GM12872 (cell line): ENCODE results near the gene USB1.

Experiments
- CTCF ChIP-seq: IDR thresholded peaks from 3 replicates; pipeline ENCODE4 v1.5.1; 2011; ENCODE audit warnings: low read depth, mild to moderate bottlenecking, low read length, moderate library complexity; ENCODE audit not compliant: insufficient read depth

USB1 gene

DNA sequence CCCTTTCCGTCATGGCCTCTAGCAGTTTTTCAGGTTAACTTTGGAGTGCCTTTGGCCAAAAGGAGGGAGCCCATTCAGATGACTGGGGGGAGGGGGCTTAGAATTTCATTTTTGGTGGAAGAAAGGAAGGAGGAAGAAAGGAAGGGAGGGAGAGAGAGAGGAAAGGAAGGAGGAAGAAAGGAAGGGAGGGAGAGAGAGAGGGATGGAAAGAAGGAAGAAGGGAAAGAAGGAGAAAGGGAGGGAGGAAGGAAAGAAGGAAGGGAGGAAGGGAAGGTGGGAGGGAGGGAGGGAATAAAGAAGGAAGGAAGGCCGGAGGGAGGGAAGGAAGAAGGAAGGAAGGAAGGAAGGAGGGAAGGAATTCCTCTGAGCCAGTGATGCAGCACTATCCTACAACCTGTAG, 50.1 kb downstream of the USB1 start:
- TF ChIP-seq CTCF: no peak

DNA sequence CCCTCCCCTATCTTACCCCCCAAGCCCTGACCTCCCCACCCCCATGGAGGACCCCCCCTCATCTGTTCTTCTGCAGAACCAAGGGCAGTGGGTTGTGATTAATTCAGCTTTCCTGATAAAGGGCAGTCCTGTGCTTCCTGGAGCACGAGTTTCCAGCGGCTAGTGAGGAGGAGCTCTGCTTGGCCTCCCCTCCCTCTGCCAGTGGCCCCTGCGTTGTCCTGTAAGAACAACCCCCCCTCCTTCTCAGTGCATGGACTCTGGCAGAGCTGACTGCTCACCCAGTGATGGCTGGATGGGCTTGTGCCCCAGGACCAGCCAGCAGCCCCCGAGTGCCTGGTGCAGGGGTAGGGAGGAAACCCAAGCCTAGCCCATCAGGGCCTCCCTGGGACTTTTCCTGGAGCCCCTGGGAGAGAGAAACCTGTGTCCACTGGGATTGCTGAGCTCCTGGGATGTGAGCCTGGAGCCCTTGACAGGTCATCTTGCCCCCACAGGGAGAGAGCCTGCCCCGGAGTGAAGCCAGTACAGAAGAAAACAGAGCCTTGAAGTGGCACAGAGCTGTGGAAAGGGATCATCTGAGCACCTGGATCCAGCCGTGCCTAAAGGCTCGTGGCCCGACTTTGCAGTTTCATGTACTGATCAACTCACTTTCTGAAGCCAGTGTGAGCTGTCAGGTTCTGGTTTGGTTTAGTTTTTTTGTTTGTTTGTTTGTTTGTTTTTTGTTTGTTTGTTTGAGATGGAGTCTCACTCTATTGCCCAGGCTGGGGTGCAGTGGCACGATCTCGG, 50.8 kb downstream of the USB1 start:
- TF ChIP-seq CTCF: no peak

- no peak for TF ChIP-seq CTCF
Observed at GRCh38 chr16:58053682-58054005, 52.4 kb downstream of the USB1 start.

DNA sequence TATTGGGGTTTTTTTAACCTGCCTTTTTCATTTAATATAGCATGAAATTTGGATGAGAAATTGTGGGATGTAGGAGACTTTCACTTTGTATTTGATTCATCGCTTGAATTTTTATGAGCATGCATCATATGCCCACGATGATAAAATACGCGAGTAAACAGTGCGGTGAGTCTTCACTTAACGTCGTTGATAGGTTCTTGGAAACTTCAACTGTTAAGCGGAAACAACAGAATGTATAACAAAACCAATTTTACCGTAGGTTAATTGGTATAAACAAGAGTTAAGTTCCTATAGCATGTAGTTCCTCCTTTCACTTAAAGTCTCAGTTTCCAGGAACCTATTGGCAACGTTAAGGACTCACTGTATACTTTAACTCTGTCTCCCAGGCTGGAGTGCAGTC, 53.1 kb downstream of the USB1 start:
- no peak for TF ChIP-seq CTCF

DNA sequence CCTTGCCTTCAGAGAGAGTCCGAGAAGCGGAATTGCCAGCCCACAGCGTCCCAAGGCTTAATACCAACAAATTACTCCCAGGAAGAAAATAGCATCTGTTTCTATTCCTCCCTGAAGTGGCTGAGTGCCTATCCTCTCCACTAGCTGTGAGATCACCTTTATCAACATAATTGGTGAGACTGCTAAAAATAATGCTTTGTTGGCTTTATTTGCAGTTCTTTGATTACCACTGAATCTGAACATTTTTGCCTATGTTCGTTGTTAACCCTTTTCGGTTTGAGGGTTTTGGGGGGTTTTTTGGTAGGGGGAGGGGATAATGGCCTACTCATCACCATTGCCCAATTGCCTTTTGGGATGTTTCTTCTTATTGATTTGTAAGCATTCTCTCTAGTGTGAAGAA, 55.4 kb downstream of the USB1 start:
- TF ChIP-seq CTCF: no peak

DNA sequence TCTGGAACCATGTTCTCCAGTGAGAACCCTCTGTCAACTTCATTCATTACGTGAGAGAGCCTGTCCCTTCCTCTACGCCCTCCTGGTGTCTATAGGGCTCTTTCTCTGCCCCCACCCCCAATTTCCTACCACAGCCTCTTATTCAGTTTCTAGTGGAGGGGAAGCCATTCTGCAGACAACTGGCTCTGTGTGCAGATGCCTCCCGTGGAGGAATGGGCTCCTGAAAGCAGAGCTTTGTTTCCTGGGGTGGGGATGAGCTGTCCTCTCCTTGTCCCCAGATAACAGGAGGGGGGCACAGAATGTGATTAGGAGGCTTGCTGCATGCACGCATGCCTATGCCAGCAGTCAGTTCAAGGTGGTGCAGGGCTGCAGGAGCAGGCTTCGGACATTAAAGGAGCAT, 55.9 kb downstream of the USB1 start:
- no peak for TF ChIP-seq CTCF

GRCh38 chr16:58057784-58058183, 56.6 kb downstream of the USB1 start:
- no peak for TF ChIP-seq CTCF
